NCI-H1417 treated with DMSO at 0.1 percent for 48 hours (cell line): Measurements from ENCODE around the gene TH.

Experiments used
- DNase-seq: peaks from one replicate; lab custom pipeline; 2025; lab: John Stamatoyannopoulos, UW

The TH gene

DNA sequence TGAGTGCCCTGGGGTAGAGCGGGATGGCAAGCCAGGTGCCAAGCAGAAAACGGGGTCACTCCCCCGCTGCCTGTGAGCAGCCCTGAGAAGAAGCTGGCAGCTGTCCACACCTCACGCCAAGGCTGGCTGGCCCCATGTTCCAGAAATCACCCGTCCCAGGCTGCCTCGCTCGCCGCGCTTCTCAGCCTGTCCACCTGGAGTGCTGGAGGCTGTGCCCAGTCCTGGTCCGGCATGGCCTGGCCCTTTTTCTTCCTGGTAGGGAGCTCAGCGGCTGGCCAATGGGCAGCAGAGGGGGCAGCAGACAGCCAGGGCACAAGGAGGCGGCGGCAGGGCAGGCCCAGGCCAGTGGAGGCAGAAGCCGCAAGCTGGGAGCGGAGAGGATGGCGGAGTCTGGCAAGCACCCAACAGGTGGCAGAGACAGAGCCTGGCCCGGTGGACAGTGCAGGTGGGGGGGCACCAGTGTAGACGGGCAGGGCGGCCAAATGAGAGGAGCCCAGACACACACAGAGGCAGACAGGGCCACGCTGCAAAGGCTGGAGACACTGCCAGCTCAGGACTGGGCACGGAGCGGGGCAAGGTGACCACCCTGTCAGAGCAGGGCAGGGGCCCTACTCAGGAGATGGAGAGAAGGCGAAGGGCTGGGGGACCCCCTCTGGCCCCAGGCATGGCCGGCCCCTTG is 37.2 kb upstream of the TH start:
- DNase-seq: no peak

- DNase-seq: no peak
Measured at GRCh38 chr11:2207773-2208621, 36.4 kb upstream of the TH start.

GRCh38 chr11:2207212-2207611 is 35.6 kb upstream of the TH start:
- no peak for DNase-seq

GRCh38 chr11:2205981-2206690 is 34.5 kb upstream of the TH start:
- no peak for DNase-seq

DNA sequence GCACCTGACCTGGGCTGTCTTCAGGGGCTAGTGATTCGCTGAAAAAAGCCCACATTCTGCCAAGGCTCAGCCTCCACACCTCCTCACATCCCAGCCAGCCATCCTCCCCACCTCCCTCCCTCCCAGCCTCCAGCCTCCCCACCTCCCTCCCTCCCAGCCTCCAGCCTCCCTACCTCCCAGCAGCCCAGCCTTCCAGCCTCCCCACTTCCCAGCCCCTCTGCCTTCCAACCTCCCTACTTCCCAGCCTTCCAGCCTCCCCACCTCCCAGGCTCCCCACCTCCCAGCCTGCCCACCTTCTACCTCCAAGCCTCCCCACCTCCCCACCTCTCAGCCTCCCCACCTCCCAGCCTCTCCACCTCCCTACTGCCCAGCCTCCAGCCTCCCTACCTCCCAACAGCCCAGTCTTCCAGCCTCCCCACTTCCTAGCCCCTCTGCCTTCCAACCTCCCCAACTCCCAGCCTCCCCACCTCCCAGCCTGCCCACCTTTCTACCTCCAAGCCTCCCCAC is 33.7 kb upstream of the TH start:
- no peak for DNase-seq

DNA sequence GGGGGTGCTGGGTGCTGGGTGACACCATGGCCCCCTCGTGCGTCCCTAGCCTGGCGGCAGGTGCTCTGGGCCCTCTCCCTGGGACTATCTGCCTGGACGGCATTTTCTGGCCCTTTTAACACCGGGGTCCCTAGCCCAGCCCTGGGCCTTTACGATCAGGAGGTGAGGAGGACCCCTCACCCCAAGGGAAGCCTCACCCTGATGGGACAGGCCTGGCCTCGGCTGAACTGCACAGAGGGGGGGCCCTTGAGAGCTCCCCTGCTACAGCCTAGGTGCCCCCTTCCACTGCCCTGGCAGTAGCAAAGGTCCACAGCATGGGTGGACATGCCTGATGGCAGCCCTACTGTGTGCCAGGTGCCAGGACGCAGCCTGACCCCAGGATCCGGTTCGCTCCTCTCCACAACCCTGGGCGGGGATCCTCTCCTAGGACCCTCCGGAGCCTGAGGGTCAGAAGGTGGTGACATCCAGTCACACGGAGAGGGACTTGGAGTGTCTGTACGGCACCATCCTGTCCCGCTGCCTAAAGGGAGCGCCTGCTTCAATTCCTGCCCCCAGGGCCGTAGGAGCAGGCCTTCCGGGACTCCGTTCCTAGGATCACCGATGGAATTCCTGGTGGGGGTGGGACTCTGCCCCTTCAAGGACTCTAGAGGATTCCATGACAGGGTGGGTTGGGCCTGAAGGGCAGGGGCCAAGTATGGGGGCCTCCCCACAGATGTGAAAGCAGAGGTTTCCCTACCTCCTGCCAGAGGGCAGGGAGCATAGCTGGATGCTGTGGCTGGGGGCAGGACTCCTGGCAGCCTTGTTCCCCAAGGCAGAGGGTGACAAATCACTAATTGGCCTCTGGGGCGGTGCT is 33.0 kb upstream of the TH start:
- no peak for DNase-seq

- no peak for DNase-seq
Measured at GRCh38 chr11:2203440-2204259, 32.0 kb upstream of the TH start.

- no peak for DNase-seq
Measured at GRCh38 chr11:2202900-2203439, 31.4 kb upstream of the TH start.

DNA sequence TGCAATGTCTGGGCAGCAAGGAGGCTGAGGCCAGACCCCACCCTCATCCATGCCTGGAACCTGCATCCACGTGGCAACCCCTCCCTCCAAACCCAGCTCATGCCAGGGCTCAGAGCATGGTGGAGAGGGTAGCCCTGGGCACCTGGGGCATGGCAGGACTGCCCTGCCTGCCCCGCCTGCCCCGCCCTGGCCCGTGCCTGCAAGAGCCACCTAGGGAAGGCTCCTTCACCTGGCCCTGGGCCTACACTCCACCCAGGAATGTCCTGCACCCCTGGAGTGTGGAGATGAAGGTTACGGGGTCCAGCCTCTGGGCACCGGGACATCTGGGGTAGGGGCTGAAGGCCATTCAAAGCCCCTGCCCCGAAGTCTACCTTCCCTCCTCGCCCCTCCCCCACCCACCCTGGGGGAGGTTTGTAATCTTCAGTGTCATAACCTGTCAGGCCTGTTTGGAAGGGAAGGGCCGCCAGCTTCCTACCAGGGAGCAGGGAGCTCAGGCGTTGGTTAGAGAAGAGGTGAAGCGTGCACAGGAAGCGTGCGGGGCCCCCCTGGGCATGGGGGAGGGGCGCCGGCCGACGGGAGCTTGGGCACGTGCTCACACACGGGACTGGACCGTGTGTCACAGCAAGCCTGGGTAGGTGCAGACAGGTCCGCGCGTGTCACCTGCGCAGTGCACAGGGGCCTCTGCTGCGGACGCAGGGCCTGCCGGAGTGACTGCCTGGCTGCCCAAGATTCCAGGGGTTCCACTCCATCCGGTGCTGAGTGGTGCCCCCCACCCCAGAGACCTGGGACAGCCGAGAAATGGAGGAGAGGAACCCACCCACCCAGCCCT is 30.7 kb upstream of the TH start:
- peak; percentile 24 for DNase-seq

- no peak for DNase-seq
Measured at GRCh38 chr11:2201542-2201941, 29.9 kb upstream of the TH start.

DNA sequence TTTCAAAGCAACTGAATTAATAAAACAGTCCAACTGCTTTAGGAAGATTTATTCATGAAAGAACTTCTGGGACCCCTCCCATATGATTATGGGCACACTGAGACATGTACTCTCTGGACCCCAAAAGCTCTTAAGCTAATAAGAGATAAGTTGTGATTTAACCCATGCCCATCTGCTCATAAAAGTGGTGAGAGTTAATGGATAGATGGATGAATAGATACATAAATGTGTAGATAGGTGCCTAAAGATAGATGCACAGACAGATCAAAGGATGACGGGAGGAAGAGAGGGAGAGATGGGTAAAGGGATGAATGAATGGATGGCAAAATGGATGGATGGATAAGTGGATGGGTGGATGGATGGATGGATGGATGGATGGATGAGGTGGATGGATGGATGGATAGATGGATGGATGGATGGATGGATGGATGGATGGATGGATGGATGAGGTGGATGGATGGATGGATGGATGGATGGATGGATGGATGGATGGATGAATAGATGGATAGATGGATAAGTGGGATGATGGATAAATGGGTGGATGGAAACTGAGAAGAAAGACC is 29.4 kb upstream of the TH start:
- DNase-seq: no peak

DNA sequence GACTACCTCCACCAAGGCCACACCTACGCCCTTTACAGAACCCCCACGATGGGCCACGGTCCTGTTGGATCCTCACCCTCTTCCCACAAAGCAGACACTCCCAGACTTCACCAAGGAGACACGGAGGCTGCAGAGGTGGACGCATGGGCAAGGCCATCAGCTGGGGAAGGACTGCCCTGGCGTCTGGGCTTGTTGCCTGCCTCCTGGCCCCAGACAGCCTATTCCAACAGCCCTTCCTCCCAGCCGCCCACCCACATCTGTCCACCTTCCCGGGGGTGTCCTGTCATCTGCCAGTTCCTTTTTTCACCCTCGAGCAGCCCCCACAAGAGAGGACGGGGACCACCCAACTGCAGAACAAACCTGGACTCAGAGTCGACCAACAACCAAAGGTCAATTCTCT is 28.9 kb upstream of the TH start:
- no peak for DNase-seq

DNA sequence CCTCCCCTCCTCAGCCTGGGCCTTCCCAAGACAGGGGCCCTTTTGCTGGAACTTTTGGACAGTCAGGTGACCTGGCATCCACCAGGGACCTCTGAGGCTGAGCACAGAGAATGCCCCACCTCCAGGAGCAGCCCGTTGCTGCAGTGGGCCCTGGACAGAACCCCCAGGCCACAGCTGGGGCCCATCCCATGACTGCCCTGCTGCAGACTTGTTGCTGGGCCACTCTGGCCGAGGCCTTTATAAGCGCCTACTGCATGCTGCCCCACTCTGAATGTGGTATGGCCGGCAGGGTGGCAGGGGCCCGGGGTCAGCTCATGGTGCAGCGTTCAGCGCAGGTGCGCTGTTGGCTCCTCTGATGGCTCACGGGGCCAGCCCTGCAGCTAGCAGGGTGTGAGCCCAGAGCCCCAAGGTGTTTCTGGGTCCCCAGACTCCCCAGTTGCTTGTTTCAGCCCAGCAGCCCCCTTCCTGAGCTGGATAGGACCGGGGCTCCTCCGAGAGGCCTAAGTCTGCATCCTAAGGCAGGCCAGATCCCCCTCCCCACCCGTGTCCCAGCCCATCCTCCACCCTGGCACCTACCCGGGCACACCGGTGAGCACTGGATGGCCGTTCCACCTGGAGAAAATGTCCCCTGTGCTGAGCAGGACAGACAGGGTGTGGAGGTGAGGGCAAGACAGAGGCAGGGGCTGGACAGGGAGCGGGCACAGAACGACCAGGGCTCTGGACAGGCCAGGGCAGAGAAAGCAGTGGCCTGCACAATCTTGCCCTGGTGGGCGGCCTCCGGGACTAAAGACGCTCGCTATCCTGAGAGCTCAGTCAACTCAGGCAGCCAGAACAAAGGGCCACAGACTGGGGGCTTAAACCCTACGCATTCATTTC is 28.1 kb upstream of the TH start:
- no peak for DNase-seq

GRCh38 chr11:2198621-2199365 is 27.2 kb upstream of the TH start:
- DNase-seq: no peak

DNA sequence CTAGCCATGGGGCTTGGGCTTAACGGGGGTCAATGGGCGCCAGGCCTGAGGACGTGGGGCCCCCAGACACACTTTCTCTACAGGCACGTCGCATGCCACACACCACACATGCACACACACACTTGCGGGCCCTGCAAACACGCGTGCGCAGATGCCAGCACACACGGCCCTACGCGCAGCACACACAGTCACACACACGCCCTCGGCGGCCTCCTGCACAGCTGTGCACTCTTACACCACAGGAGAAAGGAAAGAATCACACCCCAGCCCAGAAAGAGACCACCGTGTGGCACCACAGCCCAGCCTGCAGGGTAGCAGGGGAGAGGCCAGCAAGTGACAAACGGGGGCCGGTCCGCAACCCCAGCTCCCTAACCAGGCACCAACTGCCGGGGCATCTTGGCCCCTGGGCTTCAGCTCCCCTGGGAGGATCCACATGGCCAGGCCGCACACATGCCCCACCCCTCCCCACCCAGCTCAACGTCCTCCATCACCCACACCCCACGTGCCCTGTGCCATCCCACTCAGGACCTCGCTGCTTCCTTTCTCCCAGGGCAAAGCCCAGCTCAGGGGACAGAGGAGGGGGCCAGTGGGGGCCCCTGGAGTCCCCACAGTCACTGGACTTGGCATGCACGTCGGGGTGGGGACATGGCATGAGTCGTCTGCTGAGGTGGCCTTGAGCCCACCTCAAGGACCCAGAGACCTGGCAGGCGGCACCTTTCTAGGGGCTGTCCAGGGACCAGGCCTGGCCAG is 26.3 kb upstream of the TH start:
- DNase-seq: no peak

GRCh38 chr11:2196970-2197770 is 25.6 kb upstream of the TH start:
- DNase-seq: peak; percentile 16
